HepG2 (cell line): ENCODE data around the gene NTRK2. TPM values are rescaled to one million over a fixed set of nuclear protein-coding genes. Genes with fewer than 3 reads are reported as not detected.

Experiments
- ATAC-seq: fragments of 200-7000 bp; cut with Tn5 transposase; 3 replicates; pipeline ENCODE4 v1.9.1; 2020; ENCODE audit warnings: mild to moderate bottlenecking, moderate library complexity
- BruUV-seq: library from RNA; stranded (reverse); fragments of 400-500 nt; replicated peaks from 2 replicates; lab custom pipeline; 2021; lab: Mats Ljungman, UMichigan
- CTCF ChIA-PET: fragments of 300-600 bp; formaldehyde crosslinking; extraction: SDS; loops from one replicate; lab custom pipeline; 2021; ENCODE audit warnings: low total read pairs, inconsistent platforms, low intra/inter-chr PET ratio; lab: Yijun Ruan, JAX
- POLR2A ChIA-PET: fragments of 350-600 bp; sonication (Branson Sonifier 250); formaldehyde crosslinking; loops from one replicate; lab custom pipeline; 2020; ENCODE audit warnings: antibody characterized with exemption, inconsistent platforms; lab: Yijun Ruan, JAX
- DNase-seq: peaks from one replicate; pipeline ENCODE4 v3.0.0-alpha.2; 2015; ENCODE audit warnings: low spot score
- FAIRE-seq: peaks from 3 replicates; lab custom pipeline; 2011; peaks lifted over from hg19 to GRCh38; lab: Jason Lieb, UNC
- H2AFZ ChIP-seq: one replicate; pipeline ENCODE4 v1.6.1; 2011; ENCODE audit warnings: low read length, inconsistent platforms
- H3K27ac ChIP-seq: fragments of 300-600 bp; 3 replicates; pipeline ENCODE4 v1.8.0; 2011; ENCODE audit warnings: mixed run types, mild to moderate bottlenecking, mixed read lengths, low read length, inconsistent platforms; ENCODE audit not compliant: insufficient read depth; ENCODE audit errors: extremely low read length
- H3K27me3 ChIP-seq, 2 experiments: fragments of 200-600 bp in 1 of 2; 2 replicates in 1 of 2; 3 replicates in 1 of 2; pipeline versions ENCODE4 v1.6.0 to v1.8.0; 2011; ENCODE audit warnings: low read length in 2 of 2, mild to moderate bottlenecking in 2 of 2, moderate library complexity in 2 of 2, inconsistent platforms in 1 of 2; ENCODE audit not compliant: insufficient read depth in 2 of 2, control insufficient read depth in 1 of 2
- H3K36me3 ChIP-seq, 2 experiments: fragments of 200-600 bp in 1 of 2; replicated peaks in 1 of 2; 2 replicates in 1 of 2; 3 replicates in 1 of 2; pipeline versions ENCODE4 v1.5.1 to v1.8.0; 2011; ENCODE audit warnings: low read length in 2 of 2, inconsistent platforms in 1 of 2; ENCODE audit not compliant: insufficient read depth in 2 of 2, control insufficient read depth in 1 of 2
- H3K4me1 ChIP-seq: 2 replicates; pipeline ENCODE4 v1.5.1; 2012; ENCODE audit warnings: low read length, inconsistent platforms; ENCODE audit not compliant: insufficient read depth
- H3K4me2 ChIP-seq: 2 replicates; pipeline ENCODE4 v1.6.0; 2011; ENCODE audit warnings: low read depth, low read length, inconsistent platforms
- H3K4me3 ChIP-seq, 3 experiments: fragments of 200-600 bp in 1 of 3; sonication (generic), shearing (Covaris generic) in 1 of 3; replicated peaks in 1 of 3; 2 replicates each; pipeline ENCODE4 v1.5.1; 2011 to 2016; ENCODE audit warnings: low read length in 3 of 3, inconsistent platforms in 2 of 3, low read depth in 2 of 3, mild to moderate bottlenecking in 2 of 3, control low read depth in 1 of 3, mixed read lengths in 1 of 3; ENCODE audit not compliant: insufficient read depth in 1 of 3
- H3K79me2 ChIP-seq: one replicate; pipeline ENCODE4 v1.6.1; 2011; ENCODE audit warnings: low read length, inconsistent platforms; ENCODE audit not compliant: insufficient read depth
- H3K9ac ChIP-seq: 2 replicates; pipeline ENCODE4 v1.6.0; 2011; ENCODE audit warnings: mild to moderate bottlenecking, low read depth, low read length, inconsistent platforms; ENCODE audit not compliant: insufficient read depth
- H3K9me3 ChIP-seq: 2 replicates; pipeline ENCODE4 v1.5.1; 2012; ENCODE audit warnings: mild to moderate bottlenecking, low read length
- H4K20me1 ChIP-seq: 2 replicates; pipeline ENCODE4 v1.6.0; 2011; ENCODE audit warnings: inconsistent platforms, mild to moderate bottlenecking, low read length, moderate library complexity; ENCODE audit not compliant: insufficient read depth
- AHR ChIP-seq: IDR thresholded peaks from 2 replicates; pipeline ENCODE4 v1.6.1; 2018; ENCODE audit warnings: missing genetic modification reagents, missing compliant biosample characterization
- HMG20A ChIP-seq: IDR thresholded peaks from 2 replicates; pipeline ENCODE4 v1.6.1; 2016; ENCODE audit warnings: borderline replicate concordance
- MIER2 ChIP-seq: IDR thresholded peaks from 2 replicates; pipeline ENCODE4 v1.6.1; 2016; ENCODE audit warnings: missing biosample characterization, missing genetic modification reagents
- NCOA2 ChIP-seq: sonication (generic); formaldehyde crosslinking; IDR thresholded peaks from 2 replicates; pipeline ENCODE4 v1.8.0; 2022; ENCODE audit warnings: inconsistent platforms
- NFIC ChIP-seq: IDR thresholded peaks from 2 replicates; pipeline ENCODE4 v1.6.1; 2012; ENCODE audit warnings: mild to moderate bottlenecking, low read length, inconsistent platforms
- ZNF646 ChIP-seq: sonication (generic); formaldehyde crosslinking; IDR thresholded peaks from 2 replicates; pipeline ENCODE4 v1.9.0; 2021; ENCODE audit warnings: mild to moderate bottlenecking, missing genetic modification reagents
- ZNF83 ChIP-seq: sonication (generic); formaldehyde crosslinking; IDR thresholded peaks from 2 replicates; pipeline ENCODE4 v1.4.0; 2020; ENCODE audit warnings: missing genetic modification reagents, mild to moderate bottlenecking, borderline replicate concordance
- WGBS: methylation state at CpG from one replicate; pipeline ENCODE4 v1.1.6; 2017; ENCODE audit warnings: low lambda C conversion rate; 5-methylcytosine and 5-hydroxymethylcytosine counted together
- in situ Hi-C: cut with HindIII; loops from 2 replicates; pipeline ENCODE4 v1.10.0; 2017; ENCODE audit warnings: low pct_unique_long_range_greater_than_20kb; ENCODE audit not compliant: extremely low pct_ligation_motif_present
- intact Hi-C: fragments of 100-400 bp; cut with micrococcal nuclease; formaldehyde crosslinking; loops from one replicate; pipeline ENCODE4 v1.10.0; 2022; ENCODE audit not compliant: unreplicated experiment
- polyA plus RNA-seq, 8 experiments: library from polyadenylated mRNA; depleted of rRNA in 3 of 8; stranded (reverse) in 7 of 8; unstranded in 1 of 8; fragments of >200 nt; fragmentation: Illumina TruSeq in 4 of 8; extraction: Trizol in 4 of 8; gene quantifications; 2 replicates each; pipeline versions ENCODE4 v1.2.1 to v1.2.3, GENCODE V29; 2011 to 2016; ENCODE audit warnings: low read depth in 4 of 8, missing spikeins in 1 of 8, mixed read lengths in 1 of 8; ENCODE audit not compliant: insufficient read depth in 1 of 8
- total RNA-seq, 5 experiments: library from RNA; depleted of rRNA; stranded (reverse); fragments of >200 nt; fragmentation: Illumina TruSeq; extraction: Trizol; gene quantifications; 2 replicates each; pipeline ENCODE4 v1.2.3, GENCODE V29; 2016; ENCODE audit warnings: low read depth in 1 of 5
- TF ChIP-seq, protein P1 (sequence below): sonication (generic); formaldehyde crosslinking; IDR thresholded peaks from 2 replicates; pipeline ENCODE4 v1.5.0; 2020; ENCODE audit warnings: missing genetic modification reagents
- TF ChIP-seq, protein P2 (sequence below): sonication (generic); formaldehyde crosslinking; IDR thresholded peaks from 2 replicates; pipeline ENCODE4 v1.4.0; 2020; ENCODE audit warnings: mild to moderate bottlenecking, missing genetic modification reagents

The NTRK2 gene
- total and polyA plus RNA-seq, 2 of the 13 experiments (the other 11 are each of a cell fraction or from before 2014, with no cell fraction given): not detected

DNA sequence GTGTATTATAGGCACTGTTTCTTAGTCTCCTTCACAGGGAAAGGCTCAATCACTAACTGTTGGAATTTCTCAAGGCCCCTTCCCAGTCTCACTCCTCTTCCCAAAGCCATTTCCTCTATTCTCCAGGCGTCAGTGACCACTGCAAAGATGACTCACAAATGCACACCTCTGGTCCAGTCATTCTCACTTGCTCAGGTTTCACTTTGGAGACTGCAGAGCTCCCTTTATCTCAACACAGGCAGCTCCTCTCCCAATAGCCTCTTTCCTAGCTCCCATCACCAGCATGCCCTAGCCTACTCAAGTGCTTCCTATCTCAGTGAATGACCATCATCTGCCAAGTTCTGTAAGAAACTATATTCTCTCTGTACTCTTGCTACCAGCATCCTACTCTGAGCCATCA lies 323.6 kb downstream of the NTRK2 start:
- BruUV-seq: no TSS peak
- CTCF ChIA-PET: no interaction called here
- intact Hi-C loops: no loop called here

More for the DNA sequence above, 323.6 kb downstream of the NTRK2 start:
- TF ChIP-seq ZNF83 (CRISPR knock-in tag): no peak
- TF ChIP-seq NFIC: no peak
- TF ChIP-seq AHR (CRISPR knock-in tag): no peak
- TF ChIP-seq HMG20A (CRISPR knock-in tag): no peak
- TF ChIP-seq, protein P1, sequence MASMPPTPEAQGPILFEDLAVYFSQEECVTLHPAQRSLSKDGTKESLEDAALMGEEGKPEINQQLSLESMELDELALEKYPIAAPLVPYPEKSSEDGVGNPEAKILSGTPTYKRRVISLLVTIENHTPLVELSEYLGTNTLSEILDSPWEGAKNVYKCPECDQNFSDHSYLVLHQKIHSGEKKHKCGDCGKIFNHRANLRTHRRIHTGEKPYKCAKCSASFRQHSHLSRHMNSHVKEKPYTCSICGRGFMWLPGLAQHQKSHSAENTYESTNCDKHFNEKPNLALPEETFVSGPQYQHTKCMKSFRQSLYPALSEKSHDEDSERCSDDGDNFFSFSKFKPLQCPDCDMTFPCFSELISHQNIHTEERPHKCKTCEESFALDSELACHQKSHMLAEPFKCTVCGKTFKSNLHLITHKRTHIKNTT (CRISPR knock-in tag): no peak
- TF ChIP-seq, protein P2, sequence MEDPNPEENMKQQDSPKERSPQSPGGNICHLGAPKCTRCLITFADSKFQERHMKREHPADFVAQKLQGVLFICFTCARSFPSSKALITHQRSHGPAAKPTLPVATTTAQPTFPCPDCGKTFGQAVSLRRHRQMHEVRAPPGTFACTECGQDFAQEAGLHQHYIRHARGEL (CRISPR knock-in tag): no peak
- no peak for TF ChIP-seq NCOA2 (CRISPR knock-in tag)
- TF ChIP-seq ZNF646 (CRISPR knock-in tag): no peak
- no peak for TF ChIP-seq MIER2 (CRISPR knock-in tag)
- WGBS: 0% methylated on average over 1 of the region's 1 CpG
- no peaks in the 10 kb centered on the region for H3K36me3 ChIP-seq
- H4K20me1 ChIP-seq: no peaks in the 10 kb centered on the region
- H2AFZ ChIP-seq: no peak overlapping the region
- ATAC-seq (no peak), DNase-seq (no peak), FAIRE-seq (no peak)
- POLR2A ChIA-PET: no interaction called here
- no peaks in the 10 kb centered on the region for H3K9me3 ChIP-seq
- no peak overlapping the region for H3K4me3 ChIP-seq
- H3K9ac ChIP-seq: no peak overlapping the region
- H3K27ac ChIP-seq: no peak overlapping the region
- in situ Hi-C loops: no loop called here
- H3K4me2 ChIP-seq: no peak overlapping the region
- no peaks in the 10 kb centered on the region; a peak in 1 of 5 replicates for H3K27me3 ChIP-seq
- no peaks in the 10 kb centered on the region for H3K4me1 ChIP-seq
- no peaks in the 10 kb centered on the region for H3K79me2 ChIP-seq
